HFF-Myc (cell line): ENCODE measurements around the gene ELF2.
A peak's percentile ranks its signal among the peaks of the same experiment; 100 is the strongest.

Experiments
- DNase-seq: peaks from one replicate; pipeline ENCODE4 v3.0.0-alpha.2; 2011; ENCODE audit warnings: low read depth; ENCODE audit errors: extremely low read depth
- H3K4me3 ChIP-seq: replicated peaks from 2 replicates; pipeline ENCODE4 v1.5.1; 2011; ENCODE audit warnings: low read depth, mild to moderate bottlenecking, control low read depth, low read length
- CTCF ChIP-seq: IDR thresholded peaks from 2 replicates; pipeline ENCODE4 v1.5.1; 2012; ENCODE audit warnings: mild to moderate bottlenecking, low read depth, low read length, control low read depth; ENCODE audit errors: missing control alignments

ELF2 gene

DNA sequence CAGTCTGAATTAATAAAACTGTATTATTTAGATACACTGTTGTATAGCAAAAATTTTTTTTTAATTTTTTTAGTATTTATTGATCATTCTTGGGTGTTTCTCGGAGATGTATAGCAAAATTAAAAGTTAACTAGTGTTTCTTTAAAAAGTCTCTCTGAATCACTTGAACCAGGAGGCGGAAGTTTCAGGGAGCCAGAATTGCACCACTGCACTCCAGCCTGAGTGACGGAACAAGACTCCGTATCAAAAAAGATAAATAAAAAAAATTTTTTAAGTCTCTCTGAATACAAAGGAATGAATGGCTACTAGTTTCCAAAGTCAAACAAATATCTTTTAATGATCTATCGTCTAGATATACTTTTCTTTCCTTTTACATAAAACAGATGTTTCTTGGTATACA lies 64.4 kb downstream of the ELF2 start:
- no peak for DNase-seq
- H3K4me3 ChIP-seq: no peak overlapping the region
- no peak for TF ChIP-seq CTCF

DNA sequence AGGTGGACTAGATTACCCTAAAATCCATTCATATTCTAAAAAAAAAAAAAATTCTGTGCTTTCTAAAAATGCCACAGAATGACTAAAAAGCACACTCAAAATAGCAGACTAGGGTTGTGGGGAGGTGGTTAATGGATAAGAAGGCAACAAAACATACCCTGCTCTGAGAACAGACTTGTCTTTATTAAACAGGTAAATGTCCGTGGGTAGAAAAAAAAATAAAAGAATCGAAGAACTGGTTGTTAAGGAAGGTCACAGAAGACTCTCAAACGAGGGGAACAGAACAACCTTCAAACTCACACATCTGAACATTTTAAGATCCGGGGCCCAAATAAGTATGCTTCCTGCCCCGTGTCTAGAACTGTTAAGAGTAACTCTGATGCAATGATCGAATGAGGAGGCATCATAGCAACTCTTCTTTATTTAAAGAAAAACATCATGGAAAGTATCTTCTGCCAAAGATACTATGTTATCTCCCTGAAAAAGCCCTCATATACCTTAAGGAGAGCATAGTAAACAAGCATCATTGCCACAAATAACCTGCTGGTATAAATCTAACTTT lies 68.4 kb downstream of the ELF2 start:
- DNase-seq: no peak
- no peak overlapping the region for H3K4me3 ChIP-seq
- TF ChIP-seq CTCF: no peak

DNA sequence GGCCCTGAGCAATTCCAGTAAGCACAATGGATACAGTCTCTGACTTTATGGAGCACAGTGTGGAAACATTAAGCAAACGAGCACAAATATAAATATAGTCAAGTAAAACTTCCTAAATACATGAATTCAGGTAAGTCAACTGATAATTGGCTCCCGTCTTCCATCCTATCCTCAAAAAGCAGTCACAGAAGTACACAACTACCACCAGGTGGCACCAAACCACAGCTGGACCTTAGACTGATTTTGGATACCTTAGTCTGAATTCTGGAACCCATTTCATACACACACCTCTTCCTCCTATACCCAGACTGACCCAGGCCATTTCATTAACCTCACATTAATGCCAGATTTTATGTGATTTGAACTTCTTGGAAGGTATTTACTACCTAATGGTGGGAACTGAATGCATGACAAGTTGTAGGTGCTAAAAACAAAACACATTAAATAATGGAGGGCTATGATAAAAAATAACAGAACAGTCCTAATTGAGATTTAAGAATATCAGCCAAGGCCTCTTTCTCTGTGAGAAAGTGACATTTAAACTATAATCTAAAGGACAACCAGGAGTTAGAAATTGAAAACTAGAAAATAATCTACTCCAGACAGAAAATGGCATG lies 77.5 kb downstream of the ELF2 start:
- no peak overlapping the region for H3K4me3 ChIP-seq
- DNase-seq: peak; percentile 67
- TF ChIP-seq CTCF: peak; percentile 78

GRCh38 chr4:139092271-139092670 lies 84.7 kb downstream of the ELF2 start:
- no peak overlapping the region for H3K4me3 ChIP-seq
- no peak for TF ChIP-seq CTCF
- DNase-seq: no peak

DNA sequence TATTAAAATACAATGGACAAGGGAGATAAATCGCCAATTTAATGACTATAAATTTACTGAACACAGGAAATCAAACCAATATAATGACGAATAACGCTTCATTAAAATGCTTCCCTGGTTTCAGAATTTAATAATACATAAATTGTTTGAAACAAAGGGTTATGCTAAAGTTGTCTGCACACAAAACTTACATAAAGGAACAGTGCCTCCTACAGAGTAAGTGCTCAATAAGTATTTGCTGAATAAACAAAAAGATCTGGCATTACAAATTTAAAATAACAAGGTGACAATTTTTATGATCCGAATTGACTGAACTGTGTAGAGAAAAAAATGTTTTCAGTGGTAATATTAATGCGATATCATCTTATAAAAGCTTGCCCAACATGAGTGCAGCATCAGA lies 91.9 kb downstream of the ELF2 start:
- TF ChIP-seq CTCF: peak; percentile 10
- peak overlapping the region; percentile 94; the same call in 1 of the 2 replicates for H3K4me3 ChIP-seq
- no peak for DNase-seq

DNA sequence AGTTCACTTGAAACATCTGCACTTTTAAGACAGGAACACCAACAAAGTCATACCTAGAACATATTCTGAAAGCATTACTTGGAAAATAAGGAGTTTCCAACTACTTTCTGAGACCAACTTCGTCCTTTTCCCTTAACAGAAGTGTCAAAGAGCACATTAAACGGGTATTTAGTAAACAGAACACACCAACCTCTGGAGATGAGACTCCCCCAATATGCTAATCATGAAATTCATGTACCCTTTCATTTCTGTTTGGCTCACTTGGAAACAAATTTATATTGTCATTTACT lies 92.3 kb downstream of the ELF2 start:
- no peak for DNase-seq
- H3K4me3 ChIP-seq: peak overlapping the region; percentile 94
- TF ChIP-seq CTCF: no peak

DNA sequence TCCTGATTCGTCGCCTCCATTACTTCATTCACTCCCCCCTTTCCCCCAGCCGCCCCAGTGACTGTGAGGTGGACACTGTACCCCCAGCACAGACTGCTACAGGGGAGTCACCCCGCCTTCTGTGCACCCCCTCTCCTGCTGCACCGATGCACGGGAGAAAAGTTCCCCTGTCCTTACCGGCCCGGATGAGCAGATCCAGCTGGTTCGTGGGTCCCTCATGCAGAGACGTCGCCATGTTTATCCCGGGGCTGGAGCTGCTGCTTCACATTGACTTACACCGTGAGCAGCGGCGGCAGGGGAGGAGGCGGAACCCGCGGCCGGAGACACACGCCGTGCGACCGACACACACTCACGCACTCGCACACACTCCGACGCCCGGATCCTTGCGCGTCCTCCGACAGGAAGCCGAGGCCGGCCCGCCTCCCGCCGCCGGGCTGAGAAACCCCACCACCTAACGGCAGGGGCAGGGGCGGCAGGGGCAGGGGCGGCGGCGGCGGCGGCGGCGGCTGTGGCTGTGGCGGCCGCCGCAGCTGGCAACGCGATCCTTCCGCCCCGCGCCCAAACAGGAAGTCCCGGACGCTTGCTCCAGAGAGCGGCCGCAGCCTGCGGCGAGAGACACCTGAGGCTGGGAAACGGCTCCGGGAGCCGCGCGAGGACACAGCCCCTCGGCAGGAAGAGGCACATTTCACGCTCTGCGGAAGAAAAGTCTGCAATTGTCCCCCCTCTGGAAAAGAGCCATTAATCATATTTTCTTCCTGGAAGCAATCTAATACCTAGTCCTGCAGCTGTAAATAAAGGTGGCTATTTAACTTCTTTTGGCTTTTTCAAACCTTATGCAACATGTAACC lies 92.8 kb downstream of the ELF2 start:
- peak; percentile 63 for DNase-seq
- no peak for TF ChIP-seq CTCF
- H3K4me3 ChIP-seq: peak overlapping the region; percentile 94
